Ishikawa (cell line): ENCODE results near the gene OAS3.

Experiments used
- CEBPB ChIP-seq: IDR thresholded peaks from 2 replicates; pipeline ENCODE4 v1.6.1; 2012
- CREB1 ChIP-seq: IDR thresholded peaks from 2 replicates; pipeline ENCODE4 v1.6.1; 2012; ENCODE audit warnings: low read depth
- EGR1 ChIP-seq: IDR thresholded peaks from 2 replicates; pipeline ENCODE4 v1.6.1; 2012
- EP300 ChIP-seq: IDR thresholded peaks from 2 replicates; pipeline ENCODE4 v1.6.1; 2012; ENCODE audit warnings: borderline replicate concordance
- FOXM1 ChIP-seq: IDR thresholded peaks from 2 replicates; pipeline ENCODE4 v1.6.1; 2012; ENCODE audit warnings: low read depth, borderline replicate concordance
- MAX ChIP-seq: IDR thresholded peaks from 2 replicates; pipeline ENCODE4 v1.6.1; 2012
- NFIC ChIP-seq: IDR thresholded peaks from 2 replicates; pipeline ENCODE4 v1.6.1; 2012
- RAD21 ChIP-seq: IDR thresholded peaks from 2 replicates; pipeline ENCODE4 v1.6.1; 2012; ENCODE audit warnings: low read depth
- REST ChIP-seq: IDR thresholded peaks from 2 replicates; pipeline ENCODE4 v1.6.1; 2012; ENCODE audit warnings: low read depth, mild to moderate bottlenecking
- TAF1 ChIP-seq: IDR thresholded peaks from 2 replicates; pipeline ENCODE4 v1.6.1; 2012; ENCODE audit warnings: low read depth, mild to moderate bottlenecking
- TCF12 ChIP-seq: IDR thresholded peaks from 2 replicates; pipeline ENCODE4 v1.6.1; 2012; ENCODE audit warnings: low read depth
- TEAD4 ChIP-seq: IDR thresholded peaks from 2 replicates; pipeline ENCODE4 v1.6.1; 2012
- YY1 ChIP-seq: IDR thresholded peaks from 2 replicates; pipeline ENCODE4 v1.6.1; 2012; ENCODE audit warnings: low read depth
- ZBTB7A ChIP-seq: IDR thresholded peaks from 2 replicates; pipeline ENCODE4 v1.6.1; 2012; ENCODE audit warnings: low read depth
- TF ChIP-seq, protein P1 (sequence below): IDR thresholded peaks from 2 replicates; pipeline ENCODE4 v1.6.1; 2012

The OAS3 gene

GRCh38 chr12:113007166-113007565, 68.9 kb downstream of the OAS3 start:
- no peak for TF ChIP-seq CREB1
- no peak for TF ChIP-seq RAD21
- TF ChIP-seq MAX: no peak
- TF ChIP-seq EGR1: no peak
- no peak for TF ChIP-seq ZBTB7A
- no peak for TF ChIP-seq NFIC
- TF ChIP-seq CEBPB: no peak
- no peak for TF ChIP-seq YY1
- TF ChIP-seq, protein P1, sequence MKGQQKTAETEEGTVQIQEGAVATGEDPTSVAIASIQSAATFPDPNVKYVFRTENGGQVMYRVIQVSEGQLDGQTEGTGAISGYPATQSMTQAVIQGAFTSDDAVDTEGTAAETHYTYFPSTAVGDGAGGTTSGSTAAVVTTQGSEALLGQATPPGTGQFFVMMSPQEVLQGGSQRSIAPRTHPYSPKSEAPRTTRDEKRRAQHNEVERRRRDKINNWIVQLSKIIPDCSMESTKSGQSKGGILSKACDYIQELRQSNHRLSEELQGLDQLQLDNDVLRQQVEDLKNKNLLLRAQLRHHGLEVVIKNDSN: no peak
- no peak for TF ChIP-seq FOXM1
- no peak for TF ChIP-seq REST

DNA sequence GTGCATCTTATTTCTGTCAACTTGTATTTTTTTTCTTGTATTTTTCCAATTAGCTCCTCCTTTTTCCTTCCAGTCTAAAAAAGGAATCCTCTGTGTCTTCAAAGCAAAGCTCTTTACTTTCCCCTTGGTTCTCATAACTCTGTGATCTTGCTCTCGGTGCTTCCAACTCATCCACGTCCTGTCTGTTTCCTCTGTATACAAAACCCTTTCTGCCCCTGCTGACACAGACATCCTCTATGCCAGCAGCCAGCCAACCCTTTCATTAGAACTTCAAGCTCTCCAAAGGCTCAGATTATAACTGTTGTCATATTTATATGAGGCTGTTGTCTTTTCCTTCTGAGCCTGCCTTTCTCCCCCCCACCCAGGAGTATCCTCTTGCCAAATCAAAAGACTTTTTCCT, 72.4 kb downstream of the OAS3 start:
- TF ChIP-seq RAD21 (no peak), TAF1 (no peak)

GRCh38 chr12:113014565-113014964, 76.3 kb downstream of the OAS3 start:
- TF ChIP-seq EP300 (no peak), NFIC (no peak), TAF1 (no peak), EGR1 (no peak)

DNA sequence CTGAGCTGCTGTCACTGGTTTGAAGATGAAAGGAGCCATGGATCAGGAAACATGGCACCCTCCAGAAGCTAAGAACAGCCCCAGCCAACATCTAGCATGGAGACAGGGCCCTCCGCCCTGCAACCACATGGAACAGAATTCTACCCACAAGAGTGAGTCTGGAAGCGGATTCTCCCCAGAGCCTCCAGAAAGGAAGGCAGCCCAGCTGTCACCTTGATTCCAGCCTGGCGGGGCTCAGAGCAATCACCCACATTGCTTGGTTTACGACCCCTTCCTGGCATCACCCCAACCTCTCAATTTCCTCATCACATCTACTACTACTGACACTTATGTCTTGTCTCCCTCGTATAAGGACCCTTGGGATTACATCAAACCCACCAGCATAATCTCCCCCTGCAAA, 78.5 kb downstream of the OAS3 start:
- TF ChIP-seq RAD21: no peak
- TF ChIP-seq TEAD4: no peak
- TF ChIP-seq MAX: no peak
- no peak for TF ChIP-seq EP300
- TF ChIP-seq YY1: no peak
- TF ChIP-seq CEBPB: no peak
- TF ChIP-seq TAF1: no peak
- TF ChIP-seq EGR1: no peak
- no peak for TF ChIP-seq CREB1
- no peak for TF ChIP-seq REST
- no peak for TF ChIP-seq NFIC
- TF ChIP-seq, protein P1: no peak
- TF ChIP-seq FOXM1: no peak

- TF ChIP-seq FOXM1: no peak
- no peak for TF ChIP-seq REST
- no peak for TF ChIP-seq TEAD4
- no peak for TF ChIP-seq TCF12
- no peak for TF ChIP-seq NFIC
- TF ChIP-seq YY1: no peak
- TF ChIP-seq, protein P1: no peak
- TF ChIP-seq EGR1: no peak
- TF ChIP-seq MAX: no peak
- TF ChIP-seq CREB1: no peak
- TF ChIP-seq TAF1: no peak
- no peak for TF ChIP-seq EP300
- TF ChIP-seq ZBTB7A: no peak
- no peak for TF ChIP-seq RAD21
- TF ChIP-seq CEBPB: no peak
These were observed 80.8 kb downstream of the OAS3 start for GRCh38 chr12:113019025-113019424.
